A549 (cell line): Measurements from ENCODE around the gene ADH5. TPM values are rescaled to one million over a fixed set of nuclear protein-coding genes. Genes with fewer than 3 reads are reported as not detected.
"Not testable (repeated sequence)": the region's sequence is repeated elsewhere in the genome, so short reads cannot be mapped to it uniquely, and the experiment has no call there.

ENCODE experiments used
- ATAC-seq, 2 experiments: fragments of 200-7000 bp in 1 of 2; fragments of >200 bp in 1 of 2; cut with Nextera tagmentation in 1 of 2; cut with Tn5 transposase in 1 of 2; 3 replicates each; pipeline versions ENCODE4 v1.8.0 to v1.9.1; 2018 to 2020; ENCODE audit warnings: mild to moderate bottlenecking in 1 of 2, moderate library complexity in 1 of 2
- CTCF ChIA-PET: fragments of 300-600 bp; sonication (Branson Sonifier 250); formaldehyde crosslinking; extraction: SDS; loops from one replicate; lab custom pipeline; 2021; ENCODE audit warnings: antibody characterized with exemption, inconsistent platforms; lab: Yijun Ruan, JAX
- POLR2A ChIA-PET: fragments of 350-600 bp; formaldehyde crosslinking; extraction: SDS; loops from one replicate; lab custom pipeline; 2021; ENCODE audit warnings: antibody characterized with exemption, inconsistent platforms; lab: Yijun Ruan, JAX
- DNase-seq, 2 experiments: peaks; one replicate each; pipeline versions ENCODE4 v3.0.0 to v3.0.0-alpha.2; 2011 to 2016; ENCODE audit warnings: low read depth in 1 of 2, low spot score in 1 of 2
- FAIRE-seq: peaks from 2 replicates; lab custom pipeline; 2011; peaks lifted over from hg19 to GRCh38; lab: Jason Lieb, UNC
- H3K27ac ChIP-seq, 2 experiments: fragments of >200 bp; sonication (Bioruptor Twin); formaldehyde crosslinking; 3 replicates each; pipeline ENCODE4 v1.5.1; 2016 to 2017
- H3K4me1 ChIP-seq: fragments of >200 bp; sonication (Bioruptor Twin); formaldehyde crosslinking; 3 replicates; pipeline ENCODE4 v1.6.1; 2016
- H3K4me2 ChIP-seq: fragments of >200 bp; sonication (Bioruptor Twin); formaldehyde crosslinking; 3 replicates; pipeline ENCODE4 v1.6.1; 2016
- H3K4me3 ChIP-seq: fragments of >200 bp; sonication (Bioruptor Twin); formaldehyde crosslinking; 3 replicates; pipeline ENCODE4 v1.5.1; 2016
- H3K9me3 ChIP-seq: fragments of >200 bp; sonication (Bioruptor Twin); formaldehyde crosslinking; 3 replicates; pipeline ENCODE4 v1.6.1; 2016
- ATOH8 ChIP-seq: fragments of 250-450 bp; sonication (Bioruptor Pico); IDR thresholded peaks from 2 replicates; pipeline ENCODE4 v1.5.0; 2020; ENCODE audit warnings: low read depth, mild to moderate bottlenecking, moderate library complexity
- BHLHE40 ChIP-seq: IDR thresholded peaks from 2 replicates; pipeline ENCODE4 v1.6.1; 2012; ENCODE audit warnings: low read depth, low read length, inconsistent platforms
- CBX2 ChIP-seq: fragments of 200-600 bp; sonication (generic); IDR thresholded peaks from 2 replicates; pipeline ENCODE4 v1.6.1; 2016; ENCODE audit warnings: low read depth, mild to moderate bottlenecking, borderline replicate concordance
- CBX8 ChIP-seq: fragments of 200-600 bp; sonication (generic); IDR thresholded peaks from 2 replicates; pipeline ENCODE4 v1.6.1; 2016
- CHD2 ChIP-seq: fragments of 150-350 bp; IDR thresholded peaks from 2 replicates; pipeline ENCODE4 v1.6.1; 2014; ENCODE audit warnings: low read length; ENCODE audit not compliant: partially characterized antibody
- E2F6 ChIP-seq: IDR thresholded peaks from 2 replicates; pipeline ENCODE4 v1.6.1; 2012; ENCODE audit warnings: low read depth, borderline replicate concordance
- EHMT2 ChIP-seq: fragments of 200-600 bp; sonication (generic); IDR thresholded peaks from 2 replicates; pipeline ENCODE4 v1.6.1; 2016; ENCODE audit warnings: antibody characterized with exemption, low read depth, mild to moderate bottlenecking, moderate library complexity
- ELK1 ChIP-seq: fragments of 150-350 bp; IDR thresholded peaks from 2 replicates; pipeline ENCODE4 v1.6.1; 2014; ENCODE audit warnings: low read depth, mild to moderate bottlenecking, low read length
- ESRRA ChIP-seq: fragments of 150-350 bp; IDR thresholded peaks from 2 replicates; pipeline ENCODE4 v1.6.1; 2014; ENCODE audit warnings: mild to moderate bottlenecking, low read length, borderline replicate concordance
- FOSB ChIP-seq: fragments of 250-450 bp; sonication (Bioruptor Pico); IDR thresholded peaks from 2 replicates; pipeline ENCODE4 v1.5.0; 2020; ENCODE audit warnings: mild to moderate bottlenecking, moderate library complexity
- FOSL2 ChIP-seq, 2 experiments: fragments of 450-650 bp in 1 of 2; fragments of >200 bp in 1 of 2; sonication (Bioruptor Twin) in 1 of 2; formaldehyde crosslinking; IDR thresholded peaks; 2 replicates each; pipeline versions ENCODE4 v1.5.0 to v1.6.1; 2016 to 2020; ENCODE audit warnings: mild to moderate bottlenecking in 1 of 2, moderate library complexity in 1 of 2
- GATA3 ChIP-seq: IDR thresholded peaks from 2 replicates; pipeline ENCODE4 v1.6.1; 2012; ENCODE audit warnings: borderline replicate concordance
- HMGXB4 ChIP-seq: fragments of 250-450 bp; sonication (Bioruptor Pico); IDR thresholded peaks from 2 replicates; pipeline ENCODE4 v1.5.0; 2021; ENCODE audit warnings: mild to moderate bottlenecking, moderate library complexity, borderline replicate concordance
- MAFK ChIP-seq: fragments of 450-650 bp; IDR thresholded peaks from 2 replicates; pipeline ENCODE4 v1.6.1; 2014; ENCODE audit not compliant: partially characterized antibody
- NR3C1 ChIP-seq: fragments of >200 bp; sonication (Bioruptor Twin); formaldehyde crosslinking; IDR thresholded peaks from 3 replicates; pipeline ENCODE4 v1.6.1; 2017
- PHF8 ChIP-seq: fragments of 200-600 bp; sonication (generic); IDR thresholded peaks from 2 replicates; pipeline ENCODE4 v1.6.1; 2016; ENCODE audit warnings: low read depth, mild to moderate bottlenecking, antibody characterized with exemption, moderate library complexity, borderline replicate concordance
- POLR2A ChIP-seq: IDR thresholded peaks from 2 replicates; pipeline ENCODE4 v1.6.1; 2012; ENCODE audit warnings: mild to moderate bottlenecking, low read length
- RARB ChIP-seq: fragments of 250-450 bp; sonication (Bioruptor Pico); IDR thresholded peaks from 2 replicates; pipeline ENCODE4 v1.8.0; 2021; ENCODE audit warnings: mild to moderate bottlenecking, moderate library complexity
- TP53 ChIP-seq: fragments of 250-450 bp; sonication (Bioruptor Pico); IDR thresholded peaks from 2 replicates; pipeline ENCODE4 v1.5.0; 2021; ENCODE audit warnings: mild to moderate bottlenecking, moderate library complexity
- USF2 ChIP-seq: fragments of 450-650 bp; IDR thresholded peaks from 2 replicates; pipeline ENCODE4 v1.6.1; 2014; ENCODE audit warnings: antibody characterized with exemption
- WGBS: methylation state at CpG from one replicate; pipeline ENCODE4 v1.1.6; 2017; ENCODE audit errors: missing lambda C conversion rate; 5-methylcytosine and 5-hydroxymethylcytosine counted together
- polyA plus RNA-seq, 4 experiments: library from polyadenylated mRNA; depleted of rRNA in 3 of 4; stranded (reverse); fragments of >200 nt; fragmentation: RNase III in 1 of 4; extraction: RNeasy Plus Mini Kit Qiagen cat#74134 plus additional on column Dnase treatment in 1 of 4; gene quantifications; 2 replicates in 3 of 4; 3 replicates in 1 of 4; pipeline ENCODE4 v1.2.3, GENCODE V29; 2011 to 2017

The ADH5 gene
- polyA plus RNA-seq, 2 of the 4 experiments (the other 2 are of a cell fraction): 124 to 152 TPM

GRCh38 chr4:99100876-99101275, 12.3 kb upstream of the ADH5 start:
- no peak overlapping the region for H3K4me2 ChIP-seq
- CTCF ChIA-PET: interaction anchor here (1.2 to 1.7 kb wide), 2 partner anchors 9 to 362 kb away, joined by 3 to 4 read pairs; no protein-coding TSS in a partner anchor
- TF ChIP-seq CBX8: no peak
- no peak for TF ChIP-seq EHMT2
- TF ChIP-seq POLR2A: no peak
- no peak for TF ChIP-seq PHF8
- no peak for TF ChIP-seq RARB (CRISPR knock-in tag)
- TF ChIP-seq TP53 (CRISPR knock-in tag): no peak
- no peak for TF ChIP-seq CHD2
- no peak for TF ChIP-seq GATA3
- no peak for TF ChIP-seq HMGXB4 (CRISPR knock-in tag)
- TF ChIP-seq ELK1: no peak
- no peak for TF ChIP-seq MAFK
- TF ChIP-seq FOSL2 (IDR thresholded peaks at IDR 0.05): no peak
- no peak for TF ChIP-seq FOSL2 (CRISPR knock-in tag; IDR thresholded peaks at IDR 0.05)
- TF ChIP-seq USF2: no peak
- no peak for TF ChIP-seq NR3C1
- no peak for TF ChIP-seq ATOH8 (CRISPR knock-in tag)
- TF ChIP-seq CBX2: no peak
- ATAC-seq: no peak
- 74% methylated on average over 1 of the region's 1 CpG for WGBS
- no peak overlapping the region for H3K27ac ChIP-seq
- no peak overlapping the region for H3K4me3 ChIP-seq
- FAIRE-seq: no peak
- no peak for DNase-seq
- H3K9me3 ChIP-seq: no peaks in the 10 kb centered on the region
- H3K4me1 ChIP-seq: no peaks in the 10 kb centered on the region
- POLR2A ChIA-PET: interaction anchor here (1.6 kb wide), 1 partner anchor 12 kb away, joined by 5 read pairs; the partner anchor contains the start of gene ADH5

GRCh38 chr4:99099814-99100213, 11.2 kb upstream of the ADH5 start:
- H3K27ac ChIP-seq, H3K9me3 ChIP-seq, H3K4me3 ChIP-seq, ATAC-seq, FAIRE-seq, H3K4me1 ChIP-seq, DNase-seq: not testable (repeated sequence)
- 60% methylated on average over 5 of the region's 5 CpGs for WGBS
- POLR2A ChIA-PET: interaction anchor here (1.6 kb wide), 1 partner anchor 11 kb away, joined by 5 read pairs; the partner anchor contains the start of gene ADH5
- CTCF ChIA-PET: interaction anchor here (1.2 to 1.7 kb wide), 2 partner anchors 10 to 363 kb away, joined by 3 to 4 read pairs; no protein-coding TSS in a partner anchor
- peak overlapping the region; percentile 60; the same call in 2 of the 3 replicates for H3K4me2 ChIP-seq

GRCh38 chr4:99099311-99099710, 10.7 kb upstream of the ADH5 start:
- POLR2A ChIA-PET: no interaction called here
- H3K9me3 ChIP-seq: no peaks in the 10 kb centered on the region
- ATAC-seq: no peak
- H3K4me2 ChIP-seq: peak overlapping the region; percentile 60
- H3K27ac ChIP-seq: no peak overlapping the region
- CTCF ChIA-PET: no interaction called here
- 21% methylated on average over 9 of the region's 12 CpGs for WGBS
- no peak for DNase-seq
- FAIRE-seq: no peak
- H3K4me3 ChIP-seq: no peak overlapping the region
- TF ChIP-seq BHLHE40 (no peak), EHMT2 (no peak), NR3C1 (no peak), E2F6 (no peak), ESRRA (no peak), POLR2A (no peak), FOSB (CRISPR knock-in tag) (no peak), GATA3 (no peak)
- no peaks in the 10 kb centered on the region for H3K4me1 ChIP-seq

GRCh38 chr4:99091841-99092240, 3.3 kb upstream of the ADH5 start:
- DNase-seq, CTCF ChIA-PET, H3K4me2 ChIP-seq, FAIRE-seq, H3K27ac ChIP-seq, H3K9me3 ChIP-seq, H3K4me3 ChIP-seq, ATAC-seq, POLR2A ChIA-PET: not testable (repeated sequence)
- peaks cover 10% of the 10 kb centered on the region; the same call in 2 of the 3 replicates for H3K4me1 ChIP-seq
- 95% methylated on average over 2 of the region's 2 CpGs for WGBS
